Uterus (tissue), 4 donors: ENCODE results near the gene SAV1. TPM values are rescaled to one million over a fixed set of nuclear protein-coding genes. Genes with fewer than 3 reads are reported as not detected.

Source experiments
- DNase-seq, 2 donors: peaks; one replicate each; pipeline ENCODE4 v3.0.0-alpha.2; 2019 to 2020
- H3K27ac ChIP-seq, 2 donors: fragments of 200-600 bp; sonication (generic); 1 replicate in 1 of 2; 2 replicates in 1 of 2; pipeline ENCODE4 v1.5.1; 2016 to 2018
- H3K27me3 ChIP-seq, 2 donors: fragments of 200-600 bp; sonication (generic); one replicate each; pipeline ENCODE4 v1.5.1; 2018 to 2019; ENCODE audit warnings: control low read depth in 1 of 2
- H3K36me3 ChIP-seq, 2 donors: fragments of 200-600 bp; sonication (generic); one replicate each; pipeline ENCODE4 v1.5.1; 2019; ENCODE audit warnings: control low read depth in 1 of 2
- H3K4me1 ChIP-seq, 2 donors: fragments of 200-600 bp; sonication (generic); one replicate each; pipeline ENCODE4 v1.5.1; 2018 to 2019; ENCODE audit warnings: control low read depth in 1 of 2
- H3K4me3 ChIP-seq, 2 donors: fragments of 200-600 bp; sonication (generic); 1 replicate in 1 of 2; 2 replicates in 1 of 2; pipeline ENCODE4 v1.5.1; 2018 to 2019; ENCODE audit warnings: mild to moderate bottlenecking in 1 of 2
- H3K9me3 ChIP-seq, 2 donors: fragments of 200-600 bp; sonication (generic); one replicate each; pipeline ENCODE4 v1.5.1; 2019; ENCODE audit warnings: control low read depth in 1 of 2
- POLR2A ChIP-seq, 2 donors: fragments of 450-650 bp; IDR thresholded peaks; one replicate each; pipeline ENCODE4 v1.6.1; 2016; ENCODE audit warnings: antibody characterized with exemption in 2 of 2, mild to moderate bottlenecking in 1 of 2, moderate library complexity in 1 of 2
- intact Hi-C: fragments of 100-400 bp; cut with DNase I; formaldehyde crosslinking; loops from one replicate; pipeline ENCODE4 v1.15.1; 2023; ENCODE audit warnings: low total_unique reads
- total RNA-seq, 4 donors: library from RNA; depleted of rRNA in 3 of 4; stranded (reverse); fragments of >200 nt in 3 of 4; gene quantifications; one replicate each; pipeline versions ENCODE4 v1.1.0 to v1.2.4, GENCODE V29; 2014 to 2023
- TF ChIP-seq, protein P1 (sequence below), 4 experiments: fragments of 200-600 bp in 2 of 4; fragments of 450-650 bp in 2 of 4; sonication (generic) in 2 of 4; IDR thresholded peaks; one replicate each; pipeline ENCODE4 v1.5.1; 2016 to 2019; ENCODE audit warnings: antibody characterized with exemption in 4 of 4, mild to moderate bottlenecking in 2 of 4, moderate library complexity in 1 of 4
- donor health status: DM: yes; HTN: yes; CAD: no.

SAV1 gene
- total RNA-seq, 4 donors from 2014 or later: 18.2 to 42.9 (median 35.8) TPM

DNA sequence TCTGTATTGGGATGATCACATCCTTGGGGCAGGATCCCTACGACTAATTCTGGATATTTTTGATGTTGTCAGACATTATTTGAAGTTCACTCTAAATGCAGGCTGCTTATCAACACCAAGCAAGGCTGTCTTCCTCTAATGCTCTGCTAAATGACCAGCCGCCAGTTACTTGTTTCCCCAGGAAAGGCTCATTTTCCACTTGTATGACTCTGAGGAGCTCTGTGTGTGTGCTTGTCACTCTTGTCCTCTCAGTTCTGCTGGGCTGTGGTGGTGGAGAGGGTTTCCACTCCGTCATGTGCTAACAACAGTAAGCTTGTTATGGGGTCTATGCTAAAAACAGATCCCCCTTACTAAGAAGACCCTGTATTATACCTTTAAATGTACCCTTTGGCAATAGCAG is 66.1 kb downstream of the SAV1 start:
- intact Hi-C loops: loop anchor here (10.0 kb wide), 1 partner anchor 183 kb away; no protein-coding TSS in a partner anchor
- Histone ChIP-seq H3K4me1 (no peaks in the 10 kb centered on the region), H3K4me3 (no peak overlapping the region), H3K27ac (no peak overlapping the region), H3K27me3 (no peaks in the 10 kb centered on the region), H3K36me3 (no peaks in the 10 kb centered on the region), H3K9me3 (no peaks in the 10 kb centered on the region)
- DNase-seq: no peak
- TF ChIP-seq, protein P1, sequence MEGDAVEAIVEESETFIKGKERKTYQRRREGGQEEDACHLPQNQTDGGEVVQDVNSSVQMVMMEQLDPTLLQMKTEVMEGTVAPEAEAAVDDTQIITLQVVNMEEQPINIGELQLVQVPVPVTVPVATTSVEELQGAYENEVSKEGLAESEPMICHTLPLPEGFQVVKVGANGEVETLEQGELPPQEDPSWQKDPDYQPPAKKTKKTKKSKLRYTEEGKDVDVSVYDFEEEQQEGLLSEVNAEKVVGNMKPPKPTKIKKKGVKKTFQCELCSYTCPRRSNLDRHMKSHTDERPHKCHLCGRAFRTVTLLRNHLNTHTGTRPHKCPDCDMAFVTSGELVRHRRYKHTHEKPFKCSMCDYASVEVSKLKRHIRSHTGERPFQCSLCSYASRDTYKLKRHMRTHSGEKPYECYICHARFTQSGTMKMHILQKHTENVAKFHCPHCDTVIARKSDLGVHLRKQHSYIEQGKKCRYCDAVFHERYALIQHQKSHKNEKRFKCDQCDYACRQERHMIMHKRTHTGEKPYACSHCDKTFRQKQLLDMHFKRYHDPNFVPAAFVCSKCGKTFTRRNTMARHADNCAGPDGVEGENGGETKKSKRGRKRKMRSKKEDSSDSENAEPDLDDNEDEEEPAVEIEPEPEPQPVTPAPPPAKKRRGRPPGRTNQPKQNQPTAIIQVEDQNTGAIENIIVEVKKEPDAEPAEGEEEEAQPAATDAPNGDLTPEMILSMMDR (IDR thresholded peaks at IDR 0.05): no peak
- TF ChIP-seq POLR2A (IDR thresholded peaks at IDR 0.05): no peak

- no peak for DNase-seq
- TF ChIP-seq POLR2A (IDR thresholded peaks at IDR 0.05): no peak
- TF ChIP-seq, protein P1 (IDR thresholded peaks at IDR 0.05): no peak
- H3K4me1 ChIP-seq: no peaks in the 10 kb centered on the region
- H3K36me3 ChIP-seq: no peaks in the 10 kb centered on the region
- H3K27me3 ChIP-seq: no peaks in the 10 kb centered on the region
- intact Hi-C loops: loop anchor here (10.0 kb wide), 1 partner anchor 183 kb away; no protein-coding TSS in a partner anchor
- H3K27ac ChIP-seq: no peak overlapping the region
- H3K4me3 ChIP-seq: no peak overlapping the region
- no peaks in the 10 kb centered on the region for H3K9me3 ChIP-seq
These were observed 66.7 kb downstream of the SAV1 start for GRCh38 chr14:50601394-50601793.

- peak in 1 of 2 donors; percentile 22 for DNase-seq
- Histone ChIP-seq H3K27me3 (no peaks in the 10 kb centered on the region), H3K4me1 (no peaks in the 10 kb centered on the region), H3K36me3 (no peaks in the 10 kb centered on the region), H3K4me3 (no peak overlapping the region), H3K27ac (no peak overlapping the region), H3K9me3 (no peaks in the 10 kb centered on the region)
- intact Hi-C loops: loop anchor here (10.0 kb wide), 1 partner anchor 184 kb away; no protein-coding TSS in a partner anchor
- TF ChIP-seq POLR2A (IDR thresholded peaks at IDR 0.05): no peak
These were observed 67.3 kb downstream of the SAV1 start for GRCh38 chr14:50600849-50601248.

DNA sequence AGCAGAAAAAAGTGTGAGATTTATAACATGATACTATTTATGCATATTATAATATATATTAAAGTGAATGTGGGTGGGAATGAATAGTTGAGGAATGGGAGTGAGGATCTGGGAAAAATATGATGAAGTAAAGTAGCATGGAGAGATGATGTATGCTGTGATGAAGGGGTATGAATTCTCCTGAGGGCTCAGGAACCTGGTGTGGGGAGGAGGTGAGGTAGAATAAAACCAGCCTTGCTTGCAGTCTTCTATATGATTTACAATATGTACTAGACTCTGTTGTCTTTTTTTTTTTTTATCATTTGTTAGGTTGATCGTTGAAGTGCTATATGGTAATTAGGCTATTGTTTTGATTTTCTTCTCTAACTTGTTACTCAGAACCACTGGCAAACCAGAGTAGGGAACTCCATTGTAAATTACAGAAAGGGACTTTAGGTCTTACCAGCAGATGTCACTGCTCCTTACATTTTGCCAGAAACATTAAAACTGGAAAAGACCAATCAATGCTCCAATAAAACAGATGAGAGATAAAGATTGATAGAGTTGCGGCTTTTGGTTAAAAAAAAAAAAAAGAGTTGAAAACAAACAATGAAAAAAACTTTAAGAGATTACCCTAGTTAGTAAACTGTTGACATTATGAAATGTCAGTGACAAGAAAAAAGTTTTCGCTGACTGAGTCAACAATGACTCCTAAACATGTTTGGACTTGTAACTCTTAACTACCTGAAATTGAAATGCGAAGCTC is 68.2 kb downstream of the SAV1 start:
- H3K4me1 ChIP-seq: no peaks in the 10 kb centered on the region
- intact Hi-C loops: loop anchor here (10.0 kb wide), 1 partner anchor 185 kb away; no protein-coding TSS in a partner anchor
- TF ChIP-seq, protein P1 (IDR thresholded peaks at IDR 0.05): peak; percentile 28 to 66 (median 44)
- no peak for TF ChIP-seq POLR2A (IDR thresholded peaks at IDR 0.05)

DNA sequence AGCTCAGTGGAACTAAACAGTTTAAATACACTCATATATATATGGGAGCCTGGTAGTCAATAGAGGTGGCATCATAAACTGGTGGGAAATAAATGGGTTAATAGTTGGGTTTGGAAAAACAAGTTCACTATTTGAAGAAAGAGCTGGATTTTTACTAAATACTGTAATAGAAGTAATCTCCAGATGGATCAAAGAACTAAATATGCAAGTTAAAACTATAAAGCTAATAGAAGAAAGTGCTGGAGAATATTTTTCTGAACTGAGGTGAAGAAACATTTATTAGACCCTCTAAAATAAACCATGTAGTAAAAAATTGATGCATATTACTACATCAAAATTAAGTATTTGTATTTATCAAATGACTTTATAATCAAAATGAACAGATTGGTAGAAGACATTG is 69.3 kb downstream of the SAV1 start:
- Histone ChIP-seq H3K36me3 (no peaks in the 10 kb centered on the region), H3K9me3 (no peaks in the 10 kb centered on the region), H3K4me1 (no peaks in the 10 kb centered on the region), H3K4me3 (no peak overlapping the region), H3K27me3 (no peaks in the 10 kb centered on the region), H3K27ac (no peak overlapping the region)
- DNase-seq: no peak
- no peak for TF ChIP-seq POLR2A (IDR thresholded peaks at IDR 0.05)
- TF ChIP-seq, protein P1 (IDR thresholded peaks at IDR 0.05): no peak
- intact Hi-C loops: no loop called here

More for the DNA sequence above, 68.2 kb downstream of the SAV1 start:
- no peaks in the 10 kb centered on the region for H3K9me3 ChIP-seq
- H3K27me3 ChIP-seq: no peaks in the 10 kb centered on the region
- H3K4me3 ChIP-seq: no peak overlapping the region
- no peak overlapping the region for H3K27ac ChIP-seq
- DNase-seq: no peak
- no peaks in the 10 kb centered on the region for H3K36me3 ChIP-seq
